ENCODE measurements around the gene TIMM23.
A peak's percentile ranks its signal among the peaks of the same experiment; 100 is the strongest.

Gene TIMM23

GRCh38 chr10:46030091-46030937 lies 58.0 kb downstream of the TIMM23 start, which contains the start of gene NCOA4:
TSS of gene NCOA4 (minus strand) at chr10:46030623. CDS start at chr10:46016680, 13,943 bp downstream.
- peak; percentile 93 for DNase-seq (ENCODE audit: insufficient read length, low spot score)
- TF ChIP-seq PAX5 (IDR thresholded peaks at IDR 0.05; ENCODE audit: insufficient read depth, low read length, severe bottlenecking) (no peak), POLR2AphosphoS5 (IDR thresholded peaks at IDR 0.05; ENCODE audit: low read depth, low read length) (peak; percentile 97), POLR2A (IDR thresholded peaks at IDR 0.05; ENCODE audit: low read depth, low read length) (peak; percentile 95), POU2F2 (IDR thresholded peaks at IDR 0.05; ENCODE audit: low read depth, low read length) (peak; percentile 41; the same call in 1 of the 2 replicates), TAF1 (IDR thresholded peaks at IDR 0.05; ENCODE audit: low read depth, low read length) (peak; percentile 93)
- FAIRE-seq: no peak

DNA sequence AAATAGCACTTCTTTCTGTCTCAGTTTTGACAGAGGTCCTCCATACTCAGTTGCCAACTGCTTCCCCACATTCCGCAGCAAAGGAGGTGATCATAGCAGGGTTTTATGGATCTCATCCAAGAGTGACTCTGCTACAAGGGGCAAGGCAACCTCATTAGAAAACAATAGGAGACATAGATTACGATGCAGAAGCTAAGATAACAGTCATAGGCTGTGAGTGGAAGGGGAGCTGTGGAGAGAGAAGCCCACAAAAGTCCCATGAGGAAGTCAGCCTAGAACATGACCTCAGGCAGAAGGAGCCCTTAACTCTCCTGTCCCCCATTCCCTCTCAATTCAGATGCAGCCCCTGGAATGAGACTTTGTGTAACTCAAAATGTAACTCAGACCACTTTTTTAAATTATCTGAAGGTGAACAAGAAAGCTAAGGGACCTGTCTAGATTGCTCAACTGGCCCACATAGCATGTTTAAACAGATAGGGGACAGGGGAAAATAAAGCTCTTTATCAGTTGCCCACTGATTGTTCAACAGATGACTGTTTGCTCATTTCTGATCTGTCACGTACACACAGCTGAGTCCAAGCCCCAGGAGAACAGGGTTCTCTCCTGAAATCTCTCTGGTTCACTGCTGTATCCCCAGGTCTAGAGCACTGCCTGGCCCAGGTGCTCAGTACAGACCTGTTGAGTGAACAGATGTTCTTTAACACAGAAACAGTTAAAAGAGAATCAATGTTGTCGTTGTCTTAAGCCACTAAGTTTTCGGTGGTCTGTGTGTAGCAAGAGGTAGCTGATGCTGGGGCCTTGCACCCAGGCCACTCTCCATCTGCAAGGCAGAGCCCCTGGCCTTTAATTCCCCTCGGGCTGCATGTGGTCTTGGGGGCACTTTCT lies 59.6 kb downstream of the TIMM23 start:
- DNase-seq (ENCODE audit: insufficient read length, low spot score): no peak
- no peak for FAIRE-seq
- TF ChIP-seq POLR2A (IDR thresholded peaks at IDR 0.05; ENCODE audit: low read depth, low read length) (no peak), PAX5 (IDR thresholded peaks at IDR 0.05; ENCODE audit: insufficient read depth, low read length, severe bottlenecking) (no peak), TAF1 (IDR thresholded peaks at IDR 0.05; ENCODE audit: low read depth, low read length) (no peak), POU2F2 (IDR thresholded peaks at IDR 0.05; ENCODE audit: low read depth, low read length) (no peak), POLR2AphosphoS5 (IDR thresholded peaks at IDR 0.05; ENCODE audit: low read depth, low read length) (no peak), SPI1 (IDR thresholded peaks at IDR 0.05; ENCODE audit: low read depth, low read length) (no peak)

GRCh38 chr10:46033602-46034011 lies 61.3 kb downstream of the TIMM23 start:
- TF ChIP-seq POLR2AphosphoS5 (IDR thresholded peaks at IDR 0.05; ENCODE audit: low read depth, low read length) (no peak), TAF1 (IDR thresholded peaks at IDR 0.05; ENCODE audit: low read depth, low read length) (no peak), PAX5 (IDR thresholded peaks at IDR 0.05; ENCODE audit: insufficient read depth, low read length, severe bottlenecking) (no peak), POU2F2 (IDR thresholded peaks at IDR 0.05; ENCODE audit: low read depth, low read length) (no peak), POLR2A (IDR thresholded peaks at IDR 0.05; ENCODE audit: low read depth, low read length) (no peak), SPI1 (IDR thresholded peaks at IDR 0.05; ENCODE audit: low read depth, low read length) (no peak)
- FAIRE-seq (no peak), DNase-seq (ENCODE audit: insufficient read length, low spot score) (no peak)

GRCh38 chr10:46035923-46036849 lies 63.9 kb downstream of the TIMM23 start:
- TF ChIP-seq POU2F2 (IDR thresholded peaks at IDR 0.05; ENCODE audit: low read depth, low read length) (no peak), TAF1 (IDR thresholded peaks at IDR 0.05; ENCODE audit: low read depth, low read length) (no peak), POLR2A (IDR thresholded peaks at IDR 0.05; ENCODE audit: low read depth, low read length) (no peak), SPI1 (IDR thresholded peaks at IDR 0.05; ENCODE audit: low read depth, low read length) (no peak), POLR2AphosphoS5 (IDR thresholded peaks at IDR 0.05; ENCODE audit: low read depth, low read length) (no peak), PAX5 (IDR thresholded peaks at IDR 0.05; ENCODE audit: insufficient read depth, low read length, severe bottlenecking) (no peak)
- DNase-seq (ENCODE audit: insufficient read length, low spot score): no peak
- FAIRE-seq: no peak

DNA sequence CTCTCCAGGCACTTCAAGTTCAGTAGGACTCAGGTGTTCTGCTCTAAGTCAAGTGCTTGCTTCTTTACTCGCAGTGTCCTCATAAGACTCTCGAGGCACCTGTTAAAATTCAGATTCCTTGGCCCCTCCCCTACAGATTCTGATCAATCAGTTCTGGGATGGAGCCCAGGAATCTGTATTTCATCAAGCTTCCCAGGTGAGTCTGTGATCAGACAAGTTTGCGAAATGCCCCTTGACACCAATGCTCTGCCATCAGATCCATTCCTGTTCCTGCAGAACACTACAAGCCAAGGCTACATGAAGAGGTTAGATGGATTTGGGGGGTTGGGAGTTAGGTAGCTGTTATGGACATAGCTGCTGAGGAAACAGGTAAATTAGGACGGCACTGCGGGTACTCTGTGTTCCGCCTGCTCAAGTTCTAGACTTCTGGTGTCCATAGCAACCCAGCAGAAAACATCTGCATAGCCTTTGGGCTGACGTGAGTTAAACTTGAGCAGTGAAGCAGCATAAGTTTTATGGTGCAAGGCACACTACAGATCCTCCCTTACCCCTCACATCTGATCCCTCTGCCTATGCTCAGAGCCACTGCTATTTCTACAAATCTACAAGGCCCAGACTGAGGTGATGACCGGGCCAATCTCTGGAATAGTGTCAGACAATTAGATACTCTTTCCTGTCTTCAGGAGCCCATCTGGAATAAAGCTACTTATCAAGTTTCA lies 65.0 kb downstream of the TIMM23 start:
- DNase-seq (ENCODE audit: insufficient read length, low spot score) (no peak), FAIRE-seq (no peak)
- no peak for TF ChIP-seq SPI1 (IDR thresholded peaks at IDR 0.05; ENCODE audit: low read depth, low read length)
- no peak for TF ChIP-seq POLR2A (IDR thresholded peaks at IDR 0.05; ENCODE audit: low read depth, low read length)
- no peak for TF ChIP-seq PAX5 (IDR thresholded peaks at IDR 0.05; ENCODE audit: insufficient read depth, low read length, severe bottlenecking)
- no peak for TF ChIP-seq POLR2AphosphoS5 (IDR thresholded peaks at IDR 0.05; ENCODE audit: low read depth, low read length)
- TF ChIP-seq TAF1 (IDR thresholded peaks at IDR 0.05; ENCODE audit: low read depth, low read length): no peak
- TF ChIP-seq POU2F2 (IDR thresholded peaks at IDR 0.05; ENCODE audit: low read depth, low read length): no peak

DNA sequence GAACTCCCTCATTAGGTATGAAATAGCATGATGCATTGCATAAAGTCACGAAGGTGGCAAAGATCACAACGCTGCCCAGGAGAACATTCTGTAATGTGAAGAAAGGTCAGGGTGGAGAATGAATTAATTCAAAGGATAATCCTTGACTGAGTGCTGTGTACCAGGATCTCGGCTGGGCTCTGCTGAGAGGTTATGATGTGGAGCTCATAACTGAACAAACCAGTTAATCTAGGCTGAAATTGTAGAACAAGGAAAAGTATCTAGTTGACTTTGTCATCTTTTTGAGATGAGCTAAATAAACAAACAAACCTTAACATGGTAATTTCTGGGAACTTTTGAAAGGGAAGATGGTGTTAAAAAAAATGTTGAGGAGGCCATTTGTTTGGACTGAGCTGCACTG lies 67.7 kb downstream of the TIMM23 start:
- DNase-seq (ENCODE audit: insufficient read length, low spot score): no peak
- no peak for FAIRE-seq
- no peak for TF ChIP-seq SPI1 (IDR thresholded peaks at IDR 0.05; ENCODE audit: low read depth, low read length)
- TF ChIP-seq POU2F2 (IDR thresholded peaks at IDR 0.05; ENCODE audit: low read depth, low read length): no peak
- TF ChIP-seq TAF1 (IDR thresholded peaks at IDR 0.05; ENCODE audit: low read depth, low read length): no peak
- no peak for TF ChIP-seq POLR2A (IDR thresholded peaks at IDR 0.05; ENCODE audit: low read depth, low read length)
- TF ChIP-seq PAX5 (IDR thresholded peaks at IDR 0.05; ENCODE audit: insufficient read depth, low read length, severe bottlenecking): no peak
- no peak for TF ChIP-seq POLR2AphosphoS5 (IDR thresholded peaks at IDR 0.05; ENCODE audit: low read depth, low read length)

DNA sequence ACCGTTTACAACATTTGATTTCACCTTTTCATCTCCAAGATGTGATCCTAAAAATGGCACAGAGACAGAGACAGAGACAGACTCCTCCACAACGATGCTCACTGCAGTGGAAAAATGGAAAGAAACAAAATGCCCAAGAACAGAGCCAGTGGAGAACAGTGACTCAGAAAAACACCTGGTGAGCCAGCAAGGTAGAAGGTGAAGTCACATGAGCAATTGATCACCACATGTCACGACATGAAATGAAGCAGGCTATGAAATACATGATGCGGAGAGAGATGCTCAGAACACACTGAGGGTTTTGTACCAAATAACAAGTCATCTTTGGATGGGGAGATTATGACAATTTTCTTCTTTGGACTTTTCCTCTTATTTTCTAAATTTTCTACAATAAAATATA lies 70.2 kb downstream of the TIMM23 start:
- no peak for FAIRE-seq
- TF ChIP-seq TAF1 (IDR thresholded peaks at IDR 0.05; ENCODE audit: low read depth, low read length) (no peak), POLR2AphosphoS5 (IDR thresholded peaks at IDR 0.05; ENCODE audit: low read depth, low read length) (no peak), POLR2A (IDR thresholded peaks at IDR 0.05; ENCODE audit: low read depth, low read length) (no peak), SPI1 (IDR thresholded peaks at IDR 0.05; ENCODE audit: low read depth, low read length) (no peak), PAX5 (IDR thresholded peaks at IDR 0.05; ENCODE audit: insufficient read depth, low read length, severe bottlenecking) (no peak), POU2F2 (IDR thresholded peaks at IDR 0.05; ENCODE audit: low read depth, low read length) (no peak)
- no peak for DNase-seq (ENCODE audit: insufficient read length, low spot score)

DNA sequence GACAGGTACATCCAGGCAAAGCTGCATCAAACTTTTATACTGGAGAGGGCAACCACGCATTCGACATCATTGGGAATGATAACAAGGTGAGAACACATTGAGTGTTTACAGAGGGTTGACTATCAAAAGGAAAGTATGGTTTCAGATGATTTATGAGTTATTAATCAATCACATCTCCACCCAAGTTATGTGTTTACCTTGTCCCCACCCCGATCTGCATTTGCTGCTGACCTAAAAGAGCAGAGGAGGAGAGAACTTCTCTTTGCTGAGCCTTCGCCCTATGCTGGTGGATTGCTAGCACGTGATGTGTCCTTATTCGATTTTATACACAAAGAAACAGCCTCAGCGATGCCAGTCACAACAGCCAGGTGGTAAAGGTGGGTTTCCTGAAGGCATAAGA lies 74.0 kb downstream of the TIMM23 start, which contains the start of gene MSMB:
MSMB (minus strand) TSS at position 9 of the 400 bp plus-strand sequence. CDS start 32 bp downstream, outside the sequence.
- DNase-seq (ENCODE audit: insufficient read length, low spot score) (no peak), FAIRE-seq (no peak)
- no peak for TF ChIP-seq SPI1 (IDR thresholded peaks at IDR 0.05; ENCODE audit: low read depth, low read length)
- no peak for TF ChIP-seq POLR2A (IDR thresholded peaks at IDR 0.05; ENCODE audit: low read depth, low read length)
- TF ChIP-seq POLR2AphosphoS5 (IDR thresholded peaks at IDR 0.05; ENCODE audit: low read depth, low read length): no peak
- no peak for TF ChIP-seq TAF1 (IDR thresholded peaks at IDR 0.05; ENCODE audit: low read depth, low read length)
- no peak for TF ChIP-seq POU2F2 (IDR thresholded peaks at IDR 0.05; ENCODE audit: low read depth, low read length)
- TF ChIP-seq PAX5 (IDR thresholded peaks at IDR 0.05; ENCODE audit: insufficient read depth, low read length, severe bottlenecking): no peak

Measured in GM12891 (cell line).